ENCODE results near the gene TSPAN13.

GRCh38 chr7:16739863-16740622 lies 13.5 kb upstream of the TSPAN13 start:
- no peak for TF ChIP-seq EP300 (conservative IDR thresholded peaks at IDR 0.05; ENCODE audit: poor library complexity, severe bottlenecking)
- TF ChIP-seq RAD21 (conservative IDR thresholded peaks at IDR 0.05): no peak
- no peak for TF ChIP-seq EZH2 (IDR thresholded peaks at IDR 0.05; ENCODE audit: borderline replicate concordance, insufficient read depth, low read length, poor library complexity, severe bottlenecking)

All from neural cell (in vitro differentiated cells).